Right cardiac atrium (tissue), 5 donors: Measurements from ENCODE around the gene PCDH17. TPM values are rescaled to one million over a fixed set of nuclear protein-coding genes. Genes with fewer than 3 reads are reported as not detected.

ENCODE experiments used
- ATAC-seq, 2 donors: fragments of 200-7000 bp; cut with Tn5 transposase; one replicate each; pipeline versions ENCODE4 v1.8.0 to v1.9.1; 2020; ENCODE audit warnings: moderate library complexity in 2 of 2, mild to moderate bottlenecking in 1 of 2
- DNase-seq, 3 donors: peaks; one replicate each; pipeline ENCODE4 v3.0.0-alpha.2; 2020
- H3K27ac ChIP-seq: one replicate; pipeline ENCODE4 v1.5.1; 2013; ENCODE audit warnings: mild to moderate bottlenecking, low read length, control low read depth, moderate library complexity
- H3K27me3 ChIP-seq: one replicate; pipeline ENCODE4 v1.6.1; 2013; ENCODE audit not compliant: control insufficient read depth, insufficient read depth
- H3K4me1 ChIP-seq: one replicate; pipeline ENCODE4 v1.6.1; 2013; ENCODE audit warnings: low read length; ENCODE audit not compliant: control insufficient read depth, insufficient read depth
- H3K4me3 ChIP-seq: one replicate; pipeline ENCODE4 v1.5.1; 2013; ENCODE audit warnings: low read length, control low read depth
- H3K9me3 ChIP-seq: one replicate; pipeline ENCODE4 v1.6.1; 2013; ENCODE audit warnings: low read length; ENCODE audit not compliant: control insufficient read depth
- WGBS: extraction: QIAGEN DNeasy Blood & Tissue Kit; methylation state at CpG from one replicate; pipeline ENCODE4 v1.1.7; 2013; 5-methylcytosine and 5-hydroxymethylcytosine counted together
- intact Hi-C, 4 donors: fragments of 100-400 bp; cut with DNase I; formaldehyde crosslinking; loops; one replicate each; pipeline versions ENCODE4 v1.11.0 to v1.14.0; 2022 to 2023
- long read RNA-seq, 4 donors: library from polyadenylated mRNA; unstranded; transcript quantifications; one replicate each; pipeline ENCODE4 v2.0.0, GENCODE V29; 2020 to 2021
- polyA plus RNA-seq: library from polyadenylated mRNA; stranded (reverse); fragments of 200-250 nt; gene quantifications from one replicate; pipeline ENCODE4 v1.2.3, GENCODE V29; 2013
- total RNA-seq, 4 donors: library from RNA; stranded (reverse); fragmentation: NEBNext Ultra II Directional; extraction: Animal tissue kit (Norgen Biotek cat#: 25700); gene quantifications; one replicate each; pipeline ENCODE4 v1.2.1, GENCODE V29; 2021
- donor health status: healthy with polysubstance abuse.
- donor health status: DM: no; HTN: yes; CAD: no.
- donor health status: DM: no; HTN: no; CAD: no.
- donor health status: DM: no; HTN: yes; CAD: no; lungs with severe emphysema.
- donor health status: DM: yes; HTN: yes; CAD: no.

Gene PCDH17, protein sequence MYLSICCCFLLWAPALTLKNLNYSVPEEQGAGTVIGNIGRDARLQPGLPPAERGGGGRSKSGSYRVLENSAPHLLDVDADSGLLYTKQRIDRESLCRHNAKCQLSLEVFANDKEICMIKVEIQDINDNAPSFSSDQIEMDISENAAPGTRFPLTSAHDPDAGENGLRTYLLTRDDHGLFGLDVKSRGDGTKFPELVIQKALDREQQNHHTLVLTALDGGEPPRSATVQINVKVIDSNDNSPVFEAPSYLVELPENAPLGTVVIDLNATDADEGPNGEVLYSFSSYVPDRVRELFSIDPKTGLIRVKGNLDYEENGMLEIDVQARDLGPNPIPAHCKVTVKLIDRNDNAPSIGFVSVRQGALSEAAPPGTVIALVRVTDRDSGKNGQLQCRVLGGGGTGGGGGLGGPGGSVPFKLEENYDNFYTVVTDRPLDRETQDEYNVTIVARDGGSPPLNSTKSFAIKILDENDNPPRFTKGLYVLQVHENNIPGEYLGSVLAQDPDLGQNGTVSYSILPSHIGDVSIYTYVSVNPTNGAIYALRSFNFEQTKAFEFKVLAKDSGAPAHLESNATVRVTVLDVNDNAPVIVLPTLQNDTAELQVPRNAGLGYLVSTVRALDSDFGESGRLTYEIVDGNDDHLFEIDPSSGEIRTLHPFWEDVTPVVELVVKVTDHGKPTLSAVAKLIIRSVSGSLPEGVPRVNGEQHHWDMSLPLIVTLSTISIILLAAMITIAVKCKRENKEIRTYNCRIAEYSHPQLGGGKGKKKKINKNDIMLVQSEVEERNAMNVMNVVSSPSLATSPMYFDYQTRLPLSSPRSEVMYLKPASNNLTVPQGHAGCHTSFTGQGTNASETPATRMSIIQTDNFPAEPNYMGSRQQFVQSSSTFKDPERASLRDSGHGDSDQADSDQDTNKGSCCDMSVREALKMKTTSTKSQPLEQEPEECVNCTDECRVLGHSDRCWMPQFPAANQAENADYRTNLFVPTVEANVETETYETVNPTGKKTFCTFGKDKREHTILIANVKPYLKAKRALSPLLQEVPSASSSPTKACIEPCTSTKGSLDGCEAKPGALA (N-terminal part only)
- 1 to 10 TPM; 4.2 to 6.0 (median 5.4) TPM for total RNA-seq
- 1.3 TPM for polyA plus RNA-seq
- long read RNA-seq, donor 1, full-length matches to known transcripts, result 13 of 15 reads
- long read RNA-seq, donor 1, partial matches to known transcripts, result 1 of 15 reads
- long read RNA-seq, donor 1, other reads (novel, unspliced or antisense), result 1 of 15 reads
- long read RNA-seq, donor 2, full-length matches to known transcripts, result 1 of 1 reads
- long read RNA-seq, donor 2, partial matches to known transcripts, result 0 of 1 reads
- long read RNA-seq, donor 2, other reads (novel, unspliced or antisense), result 0 of 1 reads
- long read RNA-seq, donor 3, full-length matches to known transcripts, result 7 of 7 reads
- long read RNA-seq, donor 3, partial matches to known transcripts, result 0 of 7 reads
- long read RNA-seq, donor 3, other reads (novel, unspliced or antisense), result 0 of 7 reads
- long read RNA-seq, donor 4, result 0 reads

DNA sequence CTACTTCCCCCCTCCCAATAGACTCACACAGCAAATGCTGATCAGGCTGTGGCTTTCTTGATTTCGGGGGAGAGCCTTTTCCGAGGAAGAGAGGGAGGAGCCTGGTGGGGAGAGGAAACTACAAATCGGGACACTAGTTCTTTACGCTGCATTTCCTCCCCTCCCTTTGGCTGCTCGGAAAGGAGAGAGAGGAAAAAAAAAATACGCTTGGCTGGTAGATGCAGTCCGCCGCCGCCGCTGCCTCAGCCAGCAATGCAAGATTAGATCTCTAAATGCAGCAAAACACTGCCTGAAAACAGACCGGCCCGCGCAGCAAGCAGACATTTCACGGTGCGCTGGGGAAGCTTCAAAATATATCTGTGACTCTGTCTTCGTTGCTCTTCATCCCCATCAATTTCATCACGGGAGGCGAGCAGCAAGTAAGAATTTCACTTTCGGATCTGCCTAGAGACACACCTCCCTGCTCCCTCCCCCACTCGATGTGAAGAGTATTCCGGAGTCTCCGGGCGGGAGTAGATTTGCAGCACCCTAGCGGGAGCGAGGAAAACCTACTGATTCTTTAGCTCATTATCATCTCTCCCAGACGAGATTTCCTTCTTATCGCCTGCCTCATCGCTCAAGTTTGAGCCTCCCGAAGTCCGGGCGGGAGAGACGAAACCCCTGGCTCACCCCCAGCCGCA lies at the start of gene PCDH17:
PCDH17 (plus strand) TSS at position 149 of the 680 bp plus-strand sequence. CDS start 803 bp downstream, outside the sequence.
- no peaks in the 10 kb centered on the region for H3K27me3 ChIP-seq
- peak within 1 kb of the TSS; percentile 55 for H3K27ac ChIP-seq
- H3K9me3 ChIP-seq, result no peaks in the 10 kb centered on the region
- DNase-seq, result peak; percentile 37 to 67 (median 59)
- peak; percentile 49 to 59 for ATAC-seq
- peak within 1 kb of the TSS; percentile 75 for H3K4me3 ChIP-seq
- H3K4me1 ChIP-seq, result no peaks in the 10 kb centered on the region
- intact Hi-C loops, result no loop called here
- WGBS, result under 1% methylated on average over 33 of the region's 33 CpGs

DNA sequence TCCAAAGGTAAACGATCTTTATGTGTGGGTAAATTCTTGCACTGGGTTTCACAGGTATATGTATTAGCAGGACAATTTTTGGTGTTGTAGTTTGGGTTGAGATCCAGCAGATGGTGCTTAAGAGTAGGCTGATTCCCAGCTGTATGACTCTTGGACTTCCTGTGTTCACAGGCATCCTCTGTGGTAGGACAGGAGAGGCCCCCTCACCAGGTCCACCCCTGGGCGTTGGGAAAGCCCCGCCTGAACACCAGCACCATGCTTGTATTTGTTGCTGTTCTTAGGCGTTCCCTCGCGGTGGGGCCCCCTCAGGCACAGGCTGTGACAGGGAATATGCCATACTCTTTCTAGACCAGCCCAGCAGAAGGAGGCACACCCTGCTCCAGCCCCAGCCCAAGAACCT lies 49.5 kb upstream of the PCDH17 start:
- Histone ChIP-seq H3K4me1 (no peaks in the 10 kb centered on the region), H3K4me3 (no peak overlapping the region), H3K27me3 (no peaks in the 10 kb centered on the region), H3K9me3 (no peaks in the 10 kb centered on the region), H3K27ac (no peak overlapping the region)
- ATAC-seq (no peak), DNase-seq (peak in 1 of 3 donors; percentile 25)
- intact Hi-C loops, result no loop called here
- 68% methylated on average over 6 of the region's 6 CpGs for WGBS

DNA sequence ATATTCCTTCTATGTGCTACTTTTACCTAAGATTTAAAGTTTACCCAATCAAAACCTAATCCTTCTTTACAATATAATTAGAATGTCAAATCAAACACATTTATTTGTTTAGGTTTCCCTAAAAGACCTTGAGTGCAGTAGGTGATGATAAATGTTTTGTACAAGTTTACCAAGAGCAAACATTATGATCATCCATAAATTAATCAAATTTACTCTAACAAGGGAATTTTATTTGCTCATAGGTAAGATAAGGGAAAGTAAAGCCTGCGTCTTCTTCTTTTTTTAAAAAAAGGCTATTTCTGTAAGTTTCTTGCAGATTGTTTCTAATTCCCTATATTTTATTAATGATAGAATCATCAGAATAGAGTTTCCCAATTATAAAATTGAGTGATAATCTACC lies 48.0 kb upstream of the PCDH17 start:
- ATAC-seq (no peak), DNase-seq (no peak)
- intact Hi-C loops, result no loop called here
- H3K4me1 ChIP-seq, result no peaks in the 10 kb centered on the region
- no peaks in the 10 kb centered on the region for H3K27me3 ChIP-seq
- no peak overlapping the region for H3K4me3 ChIP-seq
- 79% methylated on average over 1 of the region's 1 CpG for WGBS
- H3K27ac ChIP-seq, result no peak overlapping the region
- no peaks in the 10 kb centered on the region for H3K9me3 ChIP-seq

DNA sequence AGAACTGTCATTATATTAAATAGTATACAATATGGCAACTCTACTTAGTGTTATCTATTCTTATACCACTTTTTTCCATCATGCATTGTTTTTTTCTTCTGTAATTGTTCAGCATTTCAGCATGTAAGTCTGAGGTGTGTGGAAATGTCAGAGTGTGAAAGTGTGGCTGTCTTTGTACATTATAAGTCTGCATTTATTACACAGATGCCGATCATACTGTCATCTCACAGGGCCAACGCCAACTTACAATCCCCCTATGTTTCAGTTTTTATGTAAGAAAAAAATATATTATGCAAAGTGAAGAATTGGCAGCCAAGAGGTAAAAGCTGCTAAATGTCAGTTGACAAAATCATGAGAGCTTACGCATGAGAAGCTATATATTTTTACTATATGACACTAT lies 42.9 kb upstream of the PCDH17 start:
- H3K27ac ChIP-seq, result no peak overlapping the region
- ATAC-seq (no peak), DNase-seq (no peak)
- H3K4me3 ChIP-seq, result no peak overlapping the region
- 80% methylated on average over 3 of the region's 3 CpGs for WGBS
- intact Hi-C loops, result no loop called here
- no peaks in the 10 kb centered on the region for H3K4me1 ChIP-seq
- no peaks in the 10 kb centered on the region for H3K27me3 ChIP-seq
- no peaks in the 10 kb centered on the region for H3K9me3 ChIP-seq

DNA sequence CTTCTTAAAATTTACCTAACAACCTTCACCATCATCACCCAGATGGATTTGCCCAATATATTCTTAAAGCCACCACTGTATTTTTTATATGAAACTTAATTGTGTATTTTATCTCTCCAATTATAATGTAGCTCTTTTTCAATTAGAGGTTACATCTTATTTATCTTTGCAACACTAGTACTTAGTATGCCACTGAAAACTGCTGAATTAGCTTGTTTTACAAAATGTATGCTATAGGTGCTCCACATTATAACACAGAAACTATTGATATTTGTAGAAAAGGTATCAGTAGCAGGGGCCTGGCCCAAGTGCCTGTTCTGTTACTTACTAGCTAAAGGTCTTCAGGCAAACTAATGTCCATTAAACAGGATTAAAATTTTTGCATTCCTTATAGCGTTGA lies 35.8 kb upstream of the PCDH17 start:
- intact Hi-C loops, result no loop called here
- no peak overlapping the region for H3K27ac ChIP-seq
- no peaks in the 10 kb centered on the region for H3K27me3 ChIP-seq
- no peaks in the 10 kb centered on the region for H3K4me1 ChIP-seq
- H3K4me3 ChIP-seq, result no peak overlapping the region
- WGBS, result 81% methylated on average over 1 of the region's 1 CpG
- DNase-seq (no peak), ATAC-seq (no peak)
- no peaks in the 10 kb centered on the region for H3K9me3 ChIP-seq

DNA sequence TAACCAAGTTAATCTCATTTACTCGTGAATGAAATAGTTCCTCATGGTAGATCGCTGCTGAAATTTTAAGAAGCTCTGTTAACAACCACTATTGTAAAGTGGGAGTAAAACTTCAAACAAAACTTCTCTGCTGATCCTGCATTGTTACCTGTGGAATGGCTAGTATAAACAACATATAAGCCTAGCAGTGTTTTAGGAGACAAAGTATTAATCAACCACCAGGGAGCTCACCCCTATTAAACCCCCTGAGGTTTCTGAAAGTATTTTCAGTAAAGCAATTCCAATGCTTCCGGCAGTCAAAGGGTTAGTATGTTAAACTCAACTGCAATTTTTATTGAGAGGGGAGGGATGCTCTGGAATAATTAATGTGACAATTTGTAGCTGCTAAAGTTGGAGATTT lies 30.0 kb upstream of the PCDH17 start:
- Histone ChIP-seq H3K27ac (no peak overlapping the region), H3K4me1 (no peaks in the 10 kb centered on the region), H3K27me3 (no peaks in the 10 kb centered on the region), H3K4me3 (no peak overlapping the region), H3K9me3 (no peaks in the 10 kb centered on the region)
- no peak for ATAC-seq
- 44% methylated on average over 3 of the region's 3 CpGs for WGBS
- intact Hi-C loops, result no loop called here
- DNase-seq, result no peak

DNA sequence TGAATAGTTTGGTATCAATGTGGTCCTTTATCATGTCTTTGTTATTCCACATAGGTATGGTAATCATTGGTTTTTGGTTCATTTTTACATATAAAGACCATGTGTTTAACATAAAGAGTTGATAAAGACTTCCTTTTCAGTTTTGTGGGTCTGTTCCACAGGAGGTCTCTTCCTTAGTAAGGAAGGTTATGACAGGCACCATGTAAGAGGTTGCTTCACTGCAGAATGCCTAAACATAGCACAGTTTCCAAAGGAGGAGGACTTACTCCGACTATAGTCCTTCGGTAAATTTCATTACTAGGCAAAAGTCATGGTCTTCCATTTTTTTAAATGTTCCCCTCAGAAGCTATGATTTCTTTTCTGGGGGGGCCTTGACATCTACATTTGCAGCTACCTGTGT lies 27.1 kb upstream of the PCDH17 start:
- Histone ChIP-seq H3K27ac (no peak overlapping the region), H3K4me3 (no peak overlapping the region), H3K4me1 (no peaks in the 10 kb centered on the region), H3K9me3 (no peaks in the 10 kb centered on the region), H3K27me3 (no peaks in the 10 kb centered on the region)
- 49% methylated on average over 2 of the region's 2 CpGs for WGBS
- DNase-seq (no peak), ATAC-seq (no peak)
- intact Hi-C loops, result no loop called here

DNA sequence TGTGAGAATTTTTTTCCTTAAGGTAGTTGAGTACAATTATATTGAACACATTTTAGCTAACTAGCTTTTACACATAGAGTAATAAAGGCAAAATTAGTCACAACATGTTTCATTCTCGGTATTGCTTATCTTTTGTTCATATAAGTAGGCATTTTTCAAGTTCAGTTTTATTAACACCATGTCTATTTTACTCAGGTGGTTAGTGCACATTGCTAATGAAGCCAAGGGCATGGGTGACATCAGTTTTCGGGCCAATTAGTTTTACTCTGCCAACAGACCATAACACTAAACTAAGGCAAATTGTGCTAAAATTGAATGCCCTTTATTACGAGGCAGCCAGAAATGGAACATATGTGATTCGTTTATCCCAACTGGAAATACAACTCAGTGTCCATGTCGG lies 19.6 kb upstream of the PCDH17 start:
- intact Hi-C loops, result no loop called here
- no peak for DNase-seq
- no peaks in the 10 kb centered on the region for H3K9me3 ChIP-seq

DNA sequence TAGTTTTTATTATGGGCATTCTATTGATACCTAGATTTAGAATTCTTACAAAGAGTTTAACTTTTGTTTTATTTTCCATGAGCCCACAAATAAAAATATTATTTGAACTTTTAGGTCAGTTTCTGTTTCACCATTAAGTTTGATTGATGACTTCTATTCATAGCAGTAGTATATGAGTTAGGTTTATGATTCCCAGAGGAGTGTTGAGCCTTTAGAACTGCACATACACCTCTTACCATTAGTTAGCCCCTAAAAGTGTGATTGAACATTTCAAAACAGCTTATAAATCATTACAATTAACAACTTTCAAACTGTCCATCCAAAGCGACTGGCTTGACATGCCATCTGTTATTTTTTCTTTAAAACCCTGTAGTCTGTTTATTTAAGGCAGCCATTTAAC lies 19.0 kb upstream of the PCDH17 start:
- WGBS, result 91% methylated on average over 1 of the region's 1 CpG
- H3K4me3 ChIP-seq, result no peak overlapping the region

More for the DNA sequence above, 19.6 kb upstream of the PCDH17 start:
- ATAC-seq, result no peak
- WGBS, result 89% methylated on average over 5 of the region's 5 CpGs
- Histone ChIP-seq H3K4me1 (no peaks in the 10 kb centered on the region), H3K27ac (no peak overlapping the region), H3K27me3 (no peaks in the 10 kb centered on the region), H3K4me3 (no peak overlapping the region)

More for the DNA sequence above, 19.0 kb upstream of the PCDH17 start:
- H3K27ac ChIP-seq, result no peak overlapping the region
- H3K4me1 ChIP-seq, result no peaks in the 10 kb centered on the region
- no peak for ATAC-seq
- DNase-seq, result no peak
- H3K27me3 ChIP-seq, result no peaks in the 10 kb centered on the region
- no peaks in the 10 kb centered on the region for H3K9me3 ChIP-seq
- intact Hi-C loops, result no loop called here
